IMR-90 (cell line): ENCODE measurements around the gene MRPL45.

Source experiments
- BHLHE40 ChIP-seq: fragments of 150-350 bp; IDR thresholded peaks from 2 replicates; pipeline ENCODE4 v1.6.1; 2016; ENCODE audit warnings: mild to moderate bottlenecking, low read depth, low read length
- MXI1 ChIP-seq: IDR thresholded peaks from 2 replicates; pipeline ENCODE4 v1.6.1; 2012; ENCODE audit warnings: low read depth, mild to moderate bottlenecking, low read length, moderate library complexity, borderline replicate concordance
- POLR2A ChIP-seq: IDR thresholded peaks from 2 replicates; pipeline ENCODE4 v1.6.1; 2012; ENCODE audit warnings: mild to moderate bottlenecking, low read depth, low read length
- RFX5 ChIP-seq: IDR thresholded peaks from 2 replicates; pipeline ENCODE4 v1.8.0; 2012; ENCODE audit warnings: low read depth, mild to moderate bottlenecking, low read length, moderate library complexity
- TF ChIP-seq, protein P1 (sequence below): conservative IDR thresholded peaks from 2 replicates; pipeline ENCODE4 v1.5.1; 2012; ENCODE audit warnings: mild to moderate bottlenecking, low read depth, low read length, improper control_type of control experiment
- TF ChIP-seq, protein P2 (sequence below): fragments of 150-350 bp; IDR thresholded peaks from 2 replicates; pipeline ENCODE4 v1.6.1; 2017; ENCODE audit warnings: mild to moderate bottlenecking, antibody characterized with exemption, low read length, low read depth
- TF ChIP-seq, protein P3 (sequence below): fragments of 150-350 bp; IDR thresholded peaks from 2 replicates; pipeline ENCODE4 v1.6.1; 2016; ENCODE audit warnings: low read depth, mild to moderate bottlenecking, low read length, moderate library complexity, borderline replicate concordance

DNA sequence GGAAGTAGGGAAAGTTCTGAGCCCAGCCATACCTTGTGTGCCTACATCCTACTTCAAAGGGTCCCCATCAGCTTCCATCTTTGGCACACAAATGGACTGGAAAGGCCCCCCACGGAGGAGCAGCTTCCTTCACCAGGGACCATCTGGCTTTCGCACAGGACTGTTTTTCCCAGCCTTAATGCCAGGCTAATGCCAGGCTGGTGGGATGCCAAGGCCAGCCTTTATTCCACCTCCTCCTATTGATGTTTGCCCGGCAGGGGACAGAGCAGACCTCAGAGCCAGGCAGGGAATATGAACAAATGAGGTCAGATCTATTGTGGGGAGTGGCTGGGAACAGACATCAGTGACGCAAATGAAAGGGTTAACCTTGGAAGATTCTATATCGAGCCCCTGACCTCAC lies 41.1 kb downstream of the MRPL45 start:
- no peak for TF ChIP-seq POLR2A
- no peak for TF ChIP-seq RFX5
- TF ChIP-seq, protein P1, sequence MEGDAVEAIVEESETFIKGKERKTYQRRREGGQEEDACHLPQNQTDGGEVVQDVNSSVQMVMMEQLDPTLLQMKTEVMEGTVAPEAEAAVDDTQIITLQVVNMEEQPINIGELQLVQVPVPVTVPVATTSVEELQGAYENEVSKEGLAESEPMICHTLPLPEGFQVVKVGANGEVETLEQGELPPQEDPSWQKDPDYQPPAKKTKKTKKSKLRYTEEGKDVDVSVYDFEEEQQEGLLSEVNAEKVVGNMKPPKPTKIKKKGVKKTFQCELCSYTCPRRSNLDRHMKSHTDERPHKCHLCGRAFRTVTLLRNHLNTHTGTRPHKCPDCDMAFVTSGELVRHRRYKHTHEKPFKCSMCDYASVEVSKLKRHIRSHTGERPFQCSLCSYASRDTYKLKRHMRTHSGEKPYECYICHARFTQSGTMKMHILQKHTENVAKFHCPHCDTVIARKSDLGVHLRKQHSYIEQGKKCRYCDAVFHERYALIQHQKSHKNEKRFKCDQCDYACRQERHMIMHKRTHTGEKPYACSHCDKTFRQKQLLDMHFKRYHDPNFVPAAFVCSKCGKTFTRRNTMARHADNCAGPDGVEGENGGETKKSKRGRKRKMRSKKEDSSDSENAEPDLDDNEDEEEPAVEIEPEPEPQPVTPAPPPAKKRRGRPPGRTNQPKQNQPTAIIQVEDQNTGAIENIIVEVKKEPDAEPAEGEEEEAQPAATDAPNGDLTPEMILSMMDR, result no peak
- TF ChIP-seq, protein P2, sequence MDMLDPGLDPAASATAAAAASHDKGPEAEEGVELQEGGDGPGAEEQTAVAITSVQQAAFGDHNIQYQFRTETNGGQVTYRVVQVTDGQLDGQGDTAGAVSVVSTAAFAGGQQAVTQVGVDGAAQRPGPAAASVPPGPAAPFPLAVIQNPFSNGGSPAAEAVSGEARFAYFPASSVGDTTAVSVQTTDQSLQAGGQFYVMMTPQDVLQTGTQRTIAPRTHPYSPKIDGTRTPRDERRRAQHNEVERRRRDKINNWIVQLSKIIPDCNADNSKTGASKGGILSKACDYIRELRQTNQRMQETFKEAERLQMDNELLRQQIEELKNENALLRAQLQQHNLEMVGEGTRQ, result no peak
- no peak for TF ChIP-seq BHLHE40
- TF ChIP-seq MXI1, result no peak
- TF ChIP-seq, protein P3, sequence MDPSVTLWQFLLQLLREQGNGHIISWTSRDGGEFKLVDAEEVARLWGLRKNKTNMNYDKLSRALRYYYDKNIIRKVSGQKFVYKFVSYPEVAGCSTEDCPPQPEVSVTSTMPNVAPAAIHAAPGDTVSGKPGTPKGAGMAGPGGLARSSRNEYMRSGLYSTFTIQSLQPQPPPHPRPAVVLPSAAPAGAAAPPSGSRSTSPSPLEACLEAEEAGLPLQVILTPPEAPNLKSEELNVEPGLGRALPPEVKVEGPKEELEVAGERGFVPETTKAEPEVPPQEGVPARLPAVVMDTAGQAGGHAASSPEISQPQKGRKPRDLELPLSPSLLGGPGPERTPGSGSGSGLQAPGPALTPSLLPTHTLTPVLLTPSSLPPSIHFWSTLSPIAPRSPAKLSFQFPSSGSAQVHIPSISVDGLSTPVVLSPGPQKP, result no peak
